ENCODE data around the gene NPBWR2.

NPBWR2 gene

GRCh38 chr20:64083804-64084684 is 23.3 kb downstream of the NPBWR2 start, which contains the start of gene LKAAEAR1:
Gene LKAAEAR1 (minus strand): TSS chr20:64084398. CDS start chr20:64084219, 179 bp downstream.
- DNase-seq, result no peak

- peak; percentile 76 for DNase-seq
Measured at GRCh38 chr20:64083378-64083803, 24.0 kb downstream of the NPBWR2 start.

- DNase-seq, result no peak
Measured at GRCh38 chr20:64082820-64083377, 24.5 kb downstream of the NPBWR2 start.

- no peak for DNase-seq
Measured at GRCh38 chr20:64082126-64082731, 25.1 kb downstream of the NPBWR2 start.

- no peak for DNase-seq
Measured at GRCh38 chr20:64081624-64081964, 25.8 kb downstream of the NPBWR2 start.

GRCh38 chr20:64080813-64081623 is 26.3 kb downstream of the NPBWR2 start:
- no peak for DNase-seq

GRCh38 chr20:64080013-64080812 is 27.2 kb downstream of the NPBWR2 start, which contains the start of gene OPRL1:
Gene OPRL1 (plus strand): TSS chr20:64080082. CDS start chr20:64092721, 12,639 bp downstream.
- peak; percentile 57 for DNase-seq

GRCh38 chr20:64079273-64080012 is 27.9 kb downstream of the NPBWR2 start, which contains the start of gene RGS19:
Gene RGS19 (minus strand): TSS chr20:64079518. CDS start chr20:64076886, 2,632 bp downstream.
- DNase-seq, result peak; percentile 75

- no peak for DNase-seq
Measured at GRCh38 chr20:64078934-64079272, 28.5 kb downstream of the NPBWR2 start.

GRCh38 chr20:64077876-64078551 is 29.4 kb downstream of the NPBWR2 start:
- peak; percentile 63 for DNase-seq

- no peak for DNase-seq
Measured at GRCh38 chr20:64077541-64077875, 29.9 kb downstream of the NPBWR2 start.

GRCh38 chr20:64077094-64077493 is 30.3 kb downstream of the NPBWR2 start:
- peak; percentile 39 for DNase-seq

GRCh38 chr20:64076061-64076997 is 31.0 kb downstream of the NPBWR2 start:
- no peak for DNase-seq

GRCh38 chr20:64075556-64075955 is 31.8 kb downstream of the NPBWR2 start:
- no peak for DNase-seq

GRCh38 chr20:64074963-64075362 is 32.4 kb downstream of the NPBWR2 start:
- DNase-seq, result no peak

GRCh38 chr20:64074184-64074789 is 33.1 kb downstream of the NPBWR2 start:
- DNase-seq, result no peak

- DNase-seq, result no peak
Measured at GRCh38 chr20:64073476-64074183, 33.7 kb downstream of the NPBWR2 start.

- DNase-seq, result no peak
Measured at GRCh38 chr20:64072498-64073063, 34.8 kb downstream of the NPBWR2 start.
